ENCODE data around the gene UNC5C.
A peak's percentile ranks its signal among the peaks of the same experiment; 100 is the strongest.

UNC5C gene

GRCh38 chr4:95318044-95318443 lies 230.7 kb downstream of the UNC5C start:
- no peak for DNase-seq

DNA sequence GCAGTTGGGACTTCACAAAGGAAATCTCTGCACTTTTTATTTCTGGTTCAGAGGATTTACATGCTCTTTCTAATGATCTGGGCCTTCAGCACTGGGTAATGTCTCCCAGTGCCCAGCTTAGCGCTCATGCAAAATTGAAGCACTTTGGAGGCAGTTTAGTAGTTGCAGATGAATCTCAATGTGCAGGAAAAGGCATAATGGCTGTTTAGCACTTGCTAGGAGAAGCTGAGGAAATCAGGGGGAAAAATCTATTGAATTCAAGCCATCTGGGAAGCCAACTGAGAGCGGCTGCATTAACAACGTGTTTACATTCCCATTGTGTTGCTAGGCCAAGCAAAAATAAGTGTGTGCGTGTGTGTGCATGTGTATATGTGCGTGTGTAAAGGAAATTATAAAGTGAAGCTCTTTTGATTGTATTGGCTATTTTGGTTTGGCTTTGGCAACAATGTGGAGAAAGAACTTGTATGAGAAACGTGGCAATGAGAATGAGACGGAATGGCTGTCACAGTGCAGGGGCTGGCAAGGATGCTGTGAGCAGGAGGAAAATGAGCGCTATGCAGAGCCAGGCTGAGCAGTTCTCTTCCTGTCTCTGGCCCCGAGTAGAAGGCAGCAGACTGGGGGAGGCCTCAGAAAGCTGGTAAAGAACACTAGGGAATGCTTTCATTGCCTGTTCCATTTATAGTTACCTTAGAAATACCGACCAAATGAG lies 231.5 kb downstream of the UNC5C start:
- DNase-seq, result peak; percentile 20

- DNase-seq, result no peak
Measured at GRCh38 chr4:95314573-95314972, 234.2 kb downstream of the UNC5C start.

GRCh38 chr4:95304898-95305297 lies 243.9 kb downstream of the UNC5C start:
- no peak for DNase-seq

- DNase-seq, result no peak
Measured at GRCh38 chr4:95300304-95300703, 248.5 kb downstream of the UNC5C start.

GRCh38 chr4:95296052-95296451 lies 252.7 kb downstream of the UNC5C start:
- no peak for DNase-seq

GRCh38 chr4:95295157-95295556 lies 253.6 kb downstream of the UNC5C start:
- no peak for DNase-seq

- no peak for DNase-seq
Measured at GRCh38 chr4:95294321-95294720, 254.5 kb downstream of the UNC5C start.

DNA sequence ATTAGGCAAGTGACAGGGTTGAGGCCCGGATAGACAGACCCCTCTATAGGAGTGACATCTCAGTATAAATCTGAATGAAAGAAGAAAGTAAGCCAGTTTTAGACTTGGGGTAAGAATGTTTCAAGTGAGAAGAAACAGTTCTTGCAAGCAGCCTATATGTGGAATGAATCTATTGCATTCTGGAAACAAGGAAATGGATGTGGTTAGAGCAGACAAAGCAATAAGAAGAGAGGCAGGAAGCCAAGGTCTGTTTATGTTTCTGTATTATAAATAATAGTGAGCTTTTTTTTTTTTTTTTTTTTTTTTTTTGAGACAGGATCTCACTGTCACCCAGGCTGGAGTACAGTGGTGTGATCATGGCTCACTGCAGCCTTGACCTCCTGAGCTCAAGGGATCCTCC lies 255.8 kb downstream of the UNC5C start:
- DNase-seq, result no peak

- no peak for DNase-seq
Measured at GRCh38 chr4:95290702-95291101, 258.1 kb downstream of the UNC5C start.

DNA sequence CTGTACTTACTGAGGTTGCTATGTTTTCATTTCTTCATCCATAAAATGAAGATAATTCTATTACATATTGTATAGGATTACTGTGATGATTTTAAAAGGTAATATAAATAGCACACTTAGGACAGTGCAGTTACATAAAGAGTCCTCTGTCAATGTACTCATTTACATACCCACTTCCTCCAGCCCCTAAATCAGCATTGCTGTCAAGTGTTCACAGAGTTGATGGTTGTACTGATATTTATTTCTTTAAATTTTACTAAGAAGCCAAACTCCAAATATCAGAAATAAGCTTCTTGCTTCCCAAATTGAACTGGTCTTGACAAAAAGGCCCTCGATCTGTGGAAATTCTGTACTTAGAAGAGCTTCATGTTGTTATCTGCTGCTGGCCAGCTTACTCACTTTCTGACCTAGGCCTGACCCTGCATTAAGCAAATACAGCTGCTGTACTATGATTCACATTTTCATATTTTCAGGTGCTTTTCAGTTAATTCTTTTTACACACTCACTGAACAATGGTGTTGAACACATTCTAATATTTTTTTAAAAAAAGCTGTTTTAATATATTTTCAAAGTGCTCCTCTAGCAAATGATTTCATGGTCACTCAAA lies 259.6 kb downstream of the UNC5C start:
- DNase-seq, result no peak

DNA sequence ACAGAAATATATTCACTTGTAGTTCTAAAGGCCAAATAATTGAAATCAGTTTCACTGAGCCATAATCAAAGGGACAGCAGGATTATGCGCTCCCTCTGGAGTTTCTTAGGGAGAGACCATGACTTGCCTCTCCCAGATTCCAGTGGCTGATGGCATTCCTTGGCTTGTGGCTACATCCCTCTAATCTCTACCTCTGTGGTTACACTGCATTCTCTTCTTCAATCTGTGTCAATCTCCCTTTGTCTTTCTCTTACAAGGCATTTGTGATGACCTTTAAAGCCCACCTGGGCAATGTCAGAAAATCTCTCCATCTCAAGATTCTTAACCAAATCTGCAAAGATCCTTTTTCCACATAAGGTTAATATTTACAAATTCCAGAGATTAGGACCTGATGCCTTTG lies 260.2 kb downstream of the UNC5C start:
- DNase-seq, result no peak

- DNase-seq, result no peak
Measured at GRCh38 chr4:95285797-95286196, 263.0 kb downstream of the UNC5C start.

GRCh38 chr4:95284655-95285054 lies 264.1 kb downstream of the UNC5C start:
- no peak for DNase-seq

DNA sequence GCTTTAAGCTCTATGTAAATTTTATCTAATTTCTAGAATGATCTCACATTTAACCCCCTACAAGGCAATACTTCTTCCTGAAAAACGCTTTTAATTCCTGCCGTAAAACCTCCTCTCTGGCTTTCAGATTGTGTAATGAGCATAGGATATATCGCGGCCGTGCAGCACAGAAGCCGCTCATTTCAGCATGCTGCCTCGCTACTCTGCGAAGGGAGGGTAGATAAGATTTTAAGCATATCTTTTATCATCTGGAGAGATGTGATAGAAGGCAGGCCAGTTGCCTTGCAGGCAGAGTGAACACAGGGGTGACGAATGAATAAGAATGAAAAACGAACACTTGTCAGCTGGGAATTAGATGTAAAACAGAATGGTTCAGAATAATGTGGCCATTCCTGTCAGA lies 265.5 kb downstream of the UNC5C start:
- no peak for DNase-seq

GRCh38 chr4:95272797-95273196 lies 276.0 kb downstream of the UNC5C start:
- DNase-seq, result no peak

DNA sequence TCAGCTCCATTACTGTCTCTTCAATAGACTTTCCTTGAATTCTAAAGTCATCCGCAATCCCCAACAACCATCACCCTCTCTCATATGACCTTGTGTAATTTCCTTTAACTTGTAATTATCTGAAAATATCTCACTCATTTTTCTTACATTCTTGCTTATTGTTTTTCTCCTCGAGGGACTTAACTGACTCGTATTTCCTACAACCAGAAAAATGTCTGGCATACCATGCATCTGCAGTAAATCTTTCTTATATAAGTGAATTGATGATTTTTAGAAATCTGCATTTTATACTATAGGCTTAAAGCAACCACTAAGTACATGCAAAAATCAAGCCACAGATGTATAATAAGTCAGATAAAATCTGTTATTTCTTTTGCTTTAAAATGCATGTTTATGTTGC lies 276.7 kb downstream of the UNC5C start:
- DNase-seq, result no peak

DNA sequence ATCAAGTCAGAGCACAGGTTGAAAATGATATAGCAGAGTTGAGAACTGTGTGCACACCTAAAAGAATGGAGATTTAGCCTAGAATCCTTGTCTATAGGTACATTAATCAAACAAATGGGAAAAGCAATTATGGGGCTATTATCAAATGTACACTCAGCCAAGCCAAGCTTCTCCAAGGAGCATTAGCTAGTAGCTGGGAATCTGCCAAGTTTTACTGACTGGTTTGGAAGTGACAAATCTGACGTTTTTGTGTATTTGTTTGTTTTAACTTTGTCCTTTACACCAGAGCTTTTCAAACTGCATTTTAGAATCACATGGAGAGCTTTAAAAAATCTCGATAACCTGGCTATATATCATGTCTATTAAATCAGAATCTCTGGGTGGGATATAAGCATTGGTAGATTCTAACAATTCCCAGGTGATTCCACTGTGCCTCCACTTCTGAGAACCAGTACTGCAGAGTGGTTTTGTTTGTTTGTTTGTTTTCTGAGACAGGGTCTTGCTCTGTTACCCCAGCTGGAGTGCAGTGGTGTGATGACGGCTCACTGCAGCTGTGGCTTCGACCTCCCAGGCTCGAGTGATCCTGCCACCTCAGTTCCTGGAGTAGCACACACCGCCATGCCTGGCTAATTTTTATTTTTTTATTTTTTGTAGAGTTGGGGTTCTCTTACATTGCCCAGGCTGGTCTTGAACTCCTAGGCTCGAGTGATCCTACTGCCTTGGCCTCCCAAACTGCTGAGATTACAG lies 279.8 kb downstream of the UNC5C start:
- DNase-seq, result peak; percentile 15

DNA sequence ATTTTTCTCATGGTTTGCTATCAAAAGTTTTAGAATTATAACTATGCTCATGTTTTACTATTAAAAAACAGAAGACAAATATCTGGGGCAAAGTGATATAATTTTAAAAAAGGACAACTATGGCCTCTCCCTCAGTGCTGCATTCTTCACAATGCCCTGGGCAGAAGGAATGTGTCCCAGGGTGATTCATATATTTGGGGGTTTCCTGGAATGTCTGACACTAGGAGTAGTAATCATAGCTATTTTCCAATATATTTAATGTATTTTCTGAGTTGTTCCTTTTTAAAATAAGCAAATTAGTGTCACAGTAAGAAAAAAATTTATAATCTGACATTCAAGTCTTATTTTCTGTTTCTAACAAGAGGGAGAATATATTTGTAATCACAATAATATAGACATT lies 281.7 kb downstream of the UNC5C start:
- no peak for DNase-seq

GRCh38 chr4:95265814-95266740 lies 282.7 kb downstream of the UNC5C start:
- no peak for DNase-seq

GRCh38 chr4:95264843-95265242 lies 283.9 kb downstream of the UNC5C start:
- no peak for DNase-seq

GRCh38 chr4:95263960-95264359 lies 284.8 kb downstream of the UNC5C start:
- DNase-seq, result no peak

DNA sequence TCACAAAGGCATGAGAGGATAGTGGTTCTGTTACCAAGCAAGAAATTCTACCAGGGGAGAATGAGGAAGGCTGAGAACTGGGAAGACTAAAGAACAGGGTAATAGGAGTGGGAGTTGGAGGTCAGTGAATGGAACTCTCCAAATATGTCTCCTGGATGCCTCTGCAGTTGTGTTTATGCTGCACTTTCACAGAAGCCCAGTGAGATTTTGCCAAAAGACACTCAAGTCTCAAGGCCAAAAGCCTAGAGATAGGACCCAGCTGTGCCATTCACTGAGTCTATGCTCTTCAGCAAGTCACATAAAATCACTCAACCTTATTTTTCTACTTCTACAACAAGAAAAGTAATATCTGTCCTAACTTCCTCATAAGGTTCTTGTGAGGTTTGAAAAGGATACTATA lies 285.4 kb downstream of the UNC5C start:
- no peak for DNase-seq
